Stomach (tissue), 9 donors: Measurements from ENCODE around the gene C1QBP. TPM values are rescaled to one million over a fixed set of nuclear protein-coding genes. Genes with fewer than 3 reads are reported as not detected.

Experiments
- DNase-seq, 2 donors: peaks; one replicate each; pipeline versions ENCODE4 v3.0.0 to v3.0.0-alpha.2; 2013 to 2019
- H3K27ac ChIP-seq, 5 donors: fragments of 200-600 bp in 4 of 5; sonication (generic) in 4 of 5; one replicate each; pipeline ENCODE4 v1.5.1; 2013 to 2019; ENCODE audit warnings: mild to moderate bottlenecking in 1 of 5, moderate library complexity in 1 of 5
- H3K27me3 ChIP-seq, 3 donors: fragments of 200-600 bp; sonication (generic); one replicate each; pipeline ENCODE4 v1.5.1; 2017 to 2019; ENCODE audit warnings: mixed run types in 1 of 3
- H3K36me3 ChIP-seq, 4 donors: fragments of 200-600 bp; sonication (generic); 1 replicate in 3 of 4; 2 replicates in 1 of 4; pipeline ENCODE4 v1.5.1; 2016 to 2019
- H3K4me1 ChIP-seq, 4 donors: fragments of 200-600 bp; sonication (generic); one replicate each; pipeline ENCODE4 v1.5.1; 2016 to 2019
- H3K4me3 ChIP-seq, 4 donors: fragments of 200-600 bp; sonication (generic) in 3 of 4; one replicate each; pipeline ENCODE4 v1.5.1; 2016 to 2019; ENCODE audit warnings: mild to moderate bottlenecking in 1 of 4
- H3K9me3 ChIP-seq, 4 donors: fragments of 200-600 bp; sonication (generic); one replicate each; pipeline ENCODE4 v1.5.1; 2016 to 2019
- EP300 ChIP-seq: sonication (generic); formaldehyde crosslinking; IDR thresholded peaks from one replicate; pipeline ENCODE4 v1.6.1; 2017; ENCODE audit warnings: antibody characterized with exemption
- POLR2A ChIP-seq, 4 donors: fragments of 450-650 bp; IDR thresholded peaks; one replicate each; pipeline ENCODE4 v1.6.1; 2016; ENCODE audit warnings: antibody characterized with exemption in 4 of 4, control low read depth in 2 of 4, mild to moderate bottlenecking in 1 of 4, moderate library complexity in 1 of 4
- POLR2AphosphoS5 ChIP-seq, 3 donors: sonication (generic); formaldehyde crosslinking; IDR thresholded peaks; one replicate each; pipeline ENCODE4 v1.6.1; 2016; ENCODE audit warnings: antibody characterized with exemption in 3 of 3
- WGBS, 5 donors: extraction: QIAGEN DNeasy Blood & Tissue Kit in 3 of 5; methylation state at CpG; one replicate each; pipeline versions ENCODE4 v1.1.5 to v1.1.7; 2013 to 2018; 5-methylcytosine and 5-hydroxymethylcytosine counted together
- intact Hi-C: fragments of 100-400 bp; cut with DNase I; formaldehyde crosslinking; loops from one replicate; pipeline ENCODE4 v1.15.1; 2023; ENCODE audit warnings: low total_unique reads
- polyA plus RNA-seq, 3 donors: library from polyadenylated mRNA; stranded (reverse); fragments of 200-250 nt; gene quantifications; one replicate each; pipeline ENCODE4 v1.2.3, GENCODE V29; 2013
- total RNA-seq, 5 donors: library from RNA; depleted of rRNA; stranded (reverse); fragments of >200 nt; gene quantifications; one replicate each; pipeline versions ENCODE4 v1.1.0 to v1.2.3, GENCODE V29; 2014 to 2016
- TF ChIP-seq, protein P1 (sequence below), 7 experiments: fragments of 450-650 bp in 4 of 7; fragments of 200-600 bp in 3 of 7; sonication (generic) in 3 of 7; IDR thresholded peaks; one replicate each; pipeline ENCODE4 v1.5.1; 2016 to 2019; ENCODE audit warnings: antibody characterized with exemption in 7 of 7, control low read depth in 2 of 7, mild to moderate bottlenecking in 1 of 7
- donor health status: healthy with polysubstance abuse.
- donor health status: Bipolar disorder and iron deficiency.
- donor health status: healthy.

Gene C1QBP
- total and polyA plus RNA-seq, 8 donors = 26.8 to 320 (median 95.4) TPM

DNA sequence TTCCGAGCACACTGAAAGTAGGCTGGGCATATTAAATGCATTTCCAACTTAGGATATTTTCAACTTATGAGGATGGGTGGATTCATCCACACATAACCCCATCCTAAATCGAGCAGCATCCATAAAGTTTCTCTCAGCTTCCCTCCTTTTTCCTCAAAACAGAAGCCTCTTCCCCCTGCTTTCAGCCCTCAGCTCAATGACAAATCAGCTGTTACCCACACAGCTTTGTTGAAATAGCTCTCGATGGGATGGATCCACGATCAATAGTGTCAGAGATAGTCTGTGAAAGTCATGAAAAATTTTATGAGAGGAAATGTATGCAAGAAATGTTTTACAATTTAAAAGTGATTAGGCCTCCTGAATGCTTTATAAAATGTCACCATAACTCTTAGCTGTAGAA is 27.3 kb upstream of the C1QBP start:
- no peaks in the 10 kb centered on the region for H3K9me3 ChIP-seq
- peaks cover 10 to 38% (median 27%) of the 10 kb centered on the region in 4 donors for H3K4me1 ChIP-seq
- H3K4me3 ChIP-seq = no peak overlapping the region
- WGBS, 5 donors = 90 to 94% (median 92%) methylated on average over 4 of the region's 4 CpGs
- no peaks in the 10 kb centered on the region for H3K27me3 ChIP-seq
- TF ChIP-seq, protein P1, sequence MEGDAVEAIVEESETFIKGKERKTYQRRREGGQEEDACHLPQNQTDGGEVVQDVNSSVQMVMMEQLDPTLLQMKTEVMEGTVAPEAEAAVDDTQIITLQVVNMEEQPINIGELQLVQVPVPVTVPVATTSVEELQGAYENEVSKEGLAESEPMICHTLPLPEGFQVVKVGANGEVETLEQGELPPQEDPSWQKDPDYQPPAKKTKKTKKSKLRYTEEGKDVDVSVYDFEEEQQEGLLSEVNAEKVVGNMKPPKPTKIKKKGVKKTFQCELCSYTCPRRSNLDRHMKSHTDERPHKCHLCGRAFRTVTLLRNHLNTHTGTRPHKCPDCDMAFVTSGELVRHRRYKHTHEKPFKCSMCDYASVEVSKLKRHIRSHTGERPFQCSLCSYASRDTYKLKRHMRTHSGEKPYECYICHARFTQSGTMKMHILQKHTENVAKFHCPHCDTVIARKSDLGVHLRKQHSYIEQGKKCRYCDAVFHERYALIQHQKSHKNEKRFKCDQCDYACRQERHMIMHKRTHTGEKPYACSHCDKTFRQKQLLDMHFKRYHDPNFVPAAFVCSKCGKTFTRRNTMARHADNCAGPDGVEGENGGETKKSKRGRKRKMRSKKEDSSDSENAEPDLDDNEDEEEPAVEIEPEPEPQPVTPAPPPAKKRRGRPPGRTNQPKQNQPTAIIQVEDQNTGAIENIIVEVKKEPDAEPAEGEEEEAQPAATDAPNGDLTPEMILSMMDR (IDR thresholded peaks at IDR 0.05) = no peak
- TF ChIP-seq POLR2A (IDR thresholded peaks at IDR 0.05) (no peak), EP300 (no peak), POLR2AphosphoS5 (IDR thresholded peaks at IDR 0.05) (no peak)
- no peak for DNase-seq
- H3K36me3 ChIP-seq = peaks cover 0 to 27% (median 14%) of the 10 kb centered on the region in 4 donors
- intact Hi-C loops = no loop called here
- H3K27ac ChIP-seq = no peak overlapping the region

- no peak overlapping the region for H3K4me3 ChIP-seq
- no peak overlapping the region for H3K27ac ChIP-seq
- no peaks in the 10 kb centered on the region for H3K27me3 ChIP-seq
- WGBS, 5 donors = 83 to 91% (median 88%) methylated on average over 10 of the region's 10 CpGs
- intact Hi-C loops = no loop called here
- peaks cover 10 to 38% (median 27%) of the 10 kb centered on the region in 4 donors for H3K4me1 ChIP-seq
- TF ChIP-seq POLR2A (IDR thresholded peaks at IDR 0.05) (no peak), EP300 (no peak), POLR2AphosphoS5 (IDR thresholded peaks at IDR 0.05) (no peak)
- TF ChIP-seq, protein P1 (IDR thresholded peaks at IDR 0.05) = no peak
- H3K9me3 ChIP-seq = no peaks in the 10 kb centered on the region
- H3K36me3 ChIP-seq = peaks cover 13 to 39% (median 28%) of the 10 kb centered on the region in 4 donors
- DNase-seq = no peak
Observed at GRCh38 chr17:5464717-5465507, 26.0 kb upstream of the C1QBP start.

GRCh38 chr17:5446786-5447185 is 7.8 kb upstream of the C1QBP start:
- no peaks in the 10 kb centered on the region for H3K9me3 ChIP-seq
- H3K36me3 ChIP-seq = peaks cover 35 to 97% (median 95%) of the 10 kb centered on the region in 4 donors
- no peak for TF ChIP-seq POLR2AphosphoS5 (IDR thresholded peaks at IDR 0.05)
- no peak for TF ChIP-seq EP300
- TF ChIP-seq, protein P1 (IDR thresholded peaks at IDR 0.05) = no peak
- no peak for TF ChIP-seq POLR2A (IDR thresholded peaks at IDR 0.05)
- intact Hi-C loops = no loop called here
- H3K27me3 ChIP-seq = no peaks in the 10 kb centered on the region
- H3K4me1 ChIP-seq = no peaks in the 10 kb centered on the region
- H3K4me3 ChIP-seq = no peak overlapping the region
- no peak for DNase-seq
- no peak overlapping the region for H3K27ac ChIP-seq
- 81 to 92% (median 88%) methylated on average over 8 of the region's 8 CpGs for WGBS, 5 donors

DNA sequence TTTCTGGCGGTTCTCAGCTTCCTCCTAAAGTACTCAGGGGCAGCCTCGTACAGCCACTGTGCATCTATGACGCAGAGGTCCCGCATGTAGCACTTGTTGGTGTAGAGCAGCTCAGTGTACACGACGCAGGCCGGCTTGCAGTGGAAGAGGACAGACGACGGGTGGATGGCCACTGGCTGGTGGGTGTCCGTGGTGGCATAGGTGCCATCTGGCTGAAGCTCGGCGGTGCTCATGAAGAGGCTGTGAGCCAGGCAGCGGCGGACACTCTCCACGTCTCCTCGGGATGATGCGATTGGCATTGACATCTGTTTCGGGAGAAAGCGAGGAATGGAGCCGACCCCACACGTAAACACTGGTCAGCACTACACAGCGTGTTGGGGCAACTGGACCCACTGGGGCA is 5.3 kb upstream of the C1QBP start:
- 80 to 96% (median 93%) methylated on average over 6 to 22 of the region's 22 CpGs for WGBS, 5 donors
- no peaks in the 10 kb centered on the region for H3K27me3 ChIP-seq
- no peak overlapping the region for H3K4me3 ChIP-seq
- H3K9me3 ChIP-seq = no peaks in the 10 kb centered on the region
- intact Hi-C loops = no loop called here
- no peak for TF ChIP-seq POLR2AphosphoS5 (IDR thresholded peaks at IDR 0.05)
- peaks cover 21 to 76% (median 71%) of the 10 kb centered on the region in 4 donors for H3K36me3 ChIP-seq
- peaks cover 0 to 6% (median 6%) of the 10 kb centered on the region in 4 donors for H3K4me1 ChIP-seq
- H3K27ac ChIP-seq = no peak overlapping the region
- no peak for DNase-seq

DNA sequence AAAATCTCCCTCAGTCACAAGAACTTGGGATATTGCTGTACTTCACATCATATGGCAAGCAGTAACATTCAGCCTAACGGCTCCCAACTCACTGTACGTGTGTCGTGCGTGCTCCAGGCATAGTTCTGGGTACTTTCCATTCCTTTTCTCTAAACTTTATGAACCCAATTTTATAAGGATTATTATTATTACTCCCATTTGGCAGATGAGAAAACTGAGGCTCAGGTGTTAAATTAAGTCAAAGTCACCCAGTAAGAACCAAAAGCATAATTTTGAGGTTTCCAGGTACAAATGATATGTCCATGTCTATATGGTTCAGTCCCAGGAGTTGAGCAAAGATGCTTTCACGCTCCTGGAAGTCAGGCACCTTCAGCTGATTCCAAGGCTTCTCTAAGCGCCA is 4.8 kb upstream of the C1QBP start:
- Histone ChIP-seq H3K27ac (no peak overlapping the region), H3K4me3 (no peak overlapping the region), H3K4me1 (peaks cover 0 to 8% (median 7%) of the 10 kb centered on the region in 4 donors), H3K9me3 (no peaks in the 10 kb centered on the region), H3K27me3 (no peaks in the 10 kb centered on the region), H3K36me3 (peaks cover 17 to 71% (median 66%) of the 10 kb centered on the region in 4 donors)
- intact Hi-C loops = no loop called here
- TF ChIP-seq POLR2AphosphoS5 (IDR thresholded peaks at IDR 0.05) = no peak
- no peak for TF ChIP-seq POLR2A (IDR thresholded peaks at IDR 0.05)
- no peak for TF ChIP-seq EP300
- TF ChIP-seq, protein P1 (IDR thresholded peaks at IDR 0.05) = no peak
- WGBS, 5 donors = 96 to 98% (median 97%) methylated on average over 5 to 6 of the region's 6 CpGs
- no peak for DNase-seq
